Keratinocyte (primary cell): ENCODE results near the gene STRADA. TPM values are rescaled to one million over a fixed set of nuclear protein-coding genes. Genes with fewer than 3 reads are reported as not detected.

Experiments used
- DNase-seq: peaks from one replicate; pipeline ENCODE4 v3.0.0-alpha.2; 2011; ENCODE audit warnings: low read depth, missing footprints, low spot score
- FAIRE-seq: peaks from 2 replicates; lab custom pipeline; 2011; peaks lifted over from hg19 to GRCh38; lab: Jason Lieb, UNC
- H2AFZ ChIP-seq: 2 replicates; pipeline ENCODE4 v1.6.0; 2012; ENCODE audit warnings: low read length, control low read depth, inconsistent platforms; ENCODE audit not compliant: control insufficient read depth
- H3K27ac ChIP-seq: 2 replicates; pipeline ENCODE4 v1.5.1; 2011; ENCODE audit warnings: low read length; ENCODE audit not compliant: control insufficient read depth, insufficient read depth
- H3K27me3 ChIP-seq: 3 replicates; pipeline ENCODE4 v1.6.0; 2011; ENCODE audit warnings: low read length; ENCODE audit not compliant: control insufficient read depth, insufficient read depth; ENCODE audit errors: extremely low read depth
- H3K36me3 ChIP-seq, 2 experiments: 2 replicates in 1 of 2; 3 replicates in 1 of 2; pipeline ENCODE4 v1.5.1; 2011; ENCODE audit warnings: low read length in 2 of 2, mild to moderate bottlenecking in 1 of 2; ENCODE audit not compliant: control insufficient read depth in 2 of 2, insufficient read depth in 2 of 2; ENCODE audit errors: extremely low read depth in 1 of 2
- H3K4me1 ChIP-seq: 3 replicates; pipeline ENCODE4 v1.5.1; 2011; ENCODE audit warnings: low read length; ENCODE audit not compliant: control insufficient read depth, insufficient read depth; ENCODE audit errors: extremely low read depth
- H3K4me2 ChIP-seq: 3 replicates; pipeline ENCODE4 v1.6.0; 2011; ENCODE audit warnings: low read depth, low read length; ENCODE audit not compliant: control insufficient read depth, insufficient read depth; ENCODE audit errors: extremely low read depth
- H3K4me3 ChIP-seq, 3 experiments: fragments of 200-600 bp in 1 of 3; sonication (generic) in 1 of 3; 2 replicates in 2 of 3; 3 replicates in 1 of 3; pipeline ENCODE4 v1.5.1; 2011 to 2016; ENCODE audit warnings: low read length in 3 of 3, mild to moderate bottlenecking in 3 of 3, control low read depth in 2 of 3, inconsistent platforms in 1 of 3, low read depth in 1 of 3, mixed read lengths in 1 of 3, mixed run types in 1 of 3, moderate library complexity in 1 of 3; ENCODE audit not compliant: control insufficient read depth in 2 of 3, insufficient read depth in 2 of 3; ENCODE audit errors: extremely low read depth in 1 of 3
- H3K79me2 ChIP-seq: 2 replicates; pipeline ENCODE4 v1.6.0; 2012; ENCODE audit warnings: low read length; ENCODE audit not compliant: control insufficient read depth, insufficient read depth
- H3K9ac ChIP-seq: 3 replicates; pipeline ENCODE4 v1.6.0; 2011; ENCODE audit warnings: low read length; ENCODE audit not compliant: control insufficient read depth, insufficient read depth; ENCODE audit errors: extremely low read depth
- H3K9me1 ChIP-seq: 3 replicates; pipeline ENCODE4 v1.6.0; 2011; ENCODE audit warnings: low read length; ENCODE audit not compliant: control insufficient read depth, insufficient read depth; ENCODE audit errors: extremely low read depth
- H3K9me3 ChIP-seq: 2 replicates; pipeline ENCODE4 v1.5.1; 2012; ENCODE audit warnings: low read depth, low read length; ENCODE audit not compliant: control insufficient read depth
- H4K20me1 ChIP-seq: 3 replicates; pipeline ENCODE4 v1.6.0; 2011; ENCODE audit warnings: low read length; ENCODE audit not compliant: control insufficient read depth, insufficient read depth; ENCODE audit errors: extremely low read depth
- CTCF ChIP-seq, 3 experiments: IDR thresholded peaks in 1 of 3; conservative IDR thresholded peaks in 1 of 3; optimal IDR thresholded peaks in 1 of 3; 2 replicates in 2 of 3; 3 replicates in 1 of 3; pipeline versions ENCODE3 to v1.5.1; 2011; ENCODE audit warnings: low read length in 3 of 3, mild to moderate bottlenecking in 3 of 3, moderate library complexity in 2 of 3, control low read depth in 1 of 3, inconsistent platforms in 1 of 3; ENCODE audit not compliant: insufficient read depth in 2 of 3; ENCODE audit errors: extremely low read depth in 1 of 3
- EZH2 ChIP-seq: IDR thresholded peaks from one replicate; pipeline ENCODE4 v1.6.1; 2012; ENCODE audit warnings: inconsistent platforms, mild to moderate bottlenecking, low read length, moderate library complexity
- dilution Hi-C: fragments of 300-500 bp; cut with MboI; formaldehyde crosslinking; loops from one replicate; pipeline ENCODE4 v1.7.0; 2020; ENCODE audit warnings: low sequenced_read_pairs; ENCODE audit not compliant: extremely low pct_ligation_motif_present
- polyA plus RNA-seq, 5 experiments: library from polyadenylated mRNA; depleted of rRNA in 3 of 5; stranded (reverse) in 3 of 5; stranded (forward) in 1 of 5; unstranded in 1 of 5; fragments of >200 nt; gene quantifications; 1 replicate in 1 of 5; 2 replicates in 3 of 5; 3 replicates in 1 of 5; pipeline versions ENCODE4 v1.2.1 to v1.2.3, GENCODE V29; 2011 to 2012; ENCODE audit warnings: missing spikeins in 2 of 5, low read depth in 1 of 5, low replicate concordance in 1 of 5

Gene STRADA
- polyA plus RNA-seq, 1 donor (not counting 4 experiments of a cell fraction or from before 2014, with no cell fraction given) = 25.9 TPM

GRCh38 chr17:63718988-63719387 is 22.6 kb downstream of the STRADA start:
- H3K9ac ChIP-seq = no peak overlapping the region
- H3K27ac ChIP-seq = no peak overlapping the region
- no peaks in the 10 kb centered on the region for H3K9me3 ChIP-seq
- dilution Hi-C loops = no loop called here
- TF ChIP-seq EZH2 (no peak), CTCF (optimal IDR thresholded peaks at IDR 0.05 in 1 of 3, IDR thresholded peaks at IDR 0.05 in 1 of 3, conservative IDR thresholded peaks at IDR 0.05 in 1 of 3; ENCODE audit: extremely low read depth in 1 of 3, insufficient read depth in 2 of 3, low read length in 3 of 3) (no peak)
- no peak overlapping the region for H3K4me2 ChIP-seq
- no peaks in the 10 kb centered on the region for H3K4me1 ChIP-seq
- H3K9me1 ChIP-seq = no peaks in the 10 kb centered on the region
- no peak for DNase-seq
- no peaks in the 10 kb centered on the region for H3K79me2 ChIP-seq
- H3K4me3 ChIP-seq = no peak overlapping the region
- H3K27me3 ChIP-seq = no peaks in the 10 kb centered on the region
- H2AFZ ChIP-seq = no peak overlapping the region
- peaks cover 0 to 5% of the 10 kb centered on the region in 2 experiments for H3K36me3 ChIP-seq
- no peaks in the 10 kb centered on the region for H4K20me1 ChIP-seq
- FAIRE-seq = no peak

GRCh38 chr17:63716426-63716825 is 25.2 kb downstream of the STRADA start:
- no peaks in the 10 kb centered on the region for H3K9me3 ChIP-seq
- TF ChIP-seq EZH2 (no peak), CTCF (optimal IDR thresholded peaks at IDR 0.05 in 1 of 3, IDR thresholded peaks at IDR 0.05 in 1 of 3, conservative IDR thresholded peaks at IDR 0.05 in 1 of 3; ENCODE audit: extremely low read depth in 1 of 3, insufficient read depth in 2 of 3, low read length in 3 of 3) (no peak)
- H3K4me3 ChIP-seq = no peak overlapping the region
- no peaks in the 10 kb centered on the region for H4K20me1 ChIP-seq
- H3K4me2 ChIP-seq = no peak overlapping the region
- H3K27me3 ChIP-seq = no peaks in the 10 kb centered on the region
- H3K9ac ChIP-seq = no peak overlapping the region
- dilution Hi-C loops = no loop called here
- FAIRE-seq (no peak), DNase-seq (no peak)
- no peaks in the 10 kb centered on the region for H3K4me1 ChIP-seq
- no peak overlapping the region for H3K27ac ChIP-seq
- peaks cover 4 to 5% of the 10 kb centered on the region in 2 experiments for H3K36me3 ChIP-seq
- H3K79me2 ChIP-seq = no peaks in the 10 kb centered on the region
- H2AFZ ChIP-seq = no peak overlapping the region
- no peaks in the 10 kb centered on the region for H3K9me1 ChIP-seq
